Measurements from ENCODE around the gene NTRK2.

DNA sequence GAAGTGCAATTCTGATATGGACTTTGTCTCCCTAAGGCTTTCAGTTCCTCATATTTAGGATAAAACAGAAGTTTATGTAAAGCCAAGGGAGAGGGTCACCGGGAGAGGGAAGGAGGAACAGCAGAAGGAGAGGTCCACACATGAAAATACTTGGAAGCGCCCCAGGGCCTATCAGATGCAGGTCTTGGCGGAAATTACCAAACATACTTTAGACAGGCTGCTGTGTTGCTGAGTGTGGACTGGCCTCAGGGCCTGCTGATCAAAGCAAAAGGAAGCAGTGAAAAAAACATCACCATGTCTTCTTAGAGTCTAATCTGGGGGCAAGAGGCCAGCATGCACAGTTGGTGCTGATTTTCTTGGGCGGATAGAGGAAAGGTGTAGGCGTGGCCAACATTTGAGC, 14.1 kb upstream of the NTRK2 start:
- TF ChIP-seq POLR2A (IDR thresholded peaks at IDR 0.05) (no peak), CTCF (IDR thresholded peaks at IDR 0.05) (no peak)
